HepG2 (cell line): Measurements from ENCODE around the gene OVCH2. TPM values are rescaled to one million over a fixed set of nuclear protein-coding genes. Genes with fewer than 3 reads are reported as not detected.
A peak's percentile ranks its signal among the peaks of the same experiment; 100 is the strongest.

ENCODE experiments used
- AGO2 ChIP-seq: fragments of 200-400 bp; formaldehyde crosslinking; optimal IDR thresholded peaks from 2 replicates; pipeline ENCODE3; 2017; ENCODE audit warnings: mild to moderate bottlenecking, low read depth, low read length, moderate library complexity
- DMAP1 ChIP-seq: IDR thresholded peaks from 2 replicates; pipeline ENCODE4 v1.6.1; 2016
- ESRRA ChIP-seq: sonication (generic); formaldehyde crosslinking; IDR thresholded peaks from 2 replicates; pipeline ENCODE4 v1.5.1; 2020; ENCODE audit warnings: mild to moderate bottlenecking, low read depth, missing genetic modification reagents
- HDAC2 ChIP-seq: sonication (generic); formaldehyde crosslinking; IDR thresholded peaks from 2 replicates; pipeline ENCODE4 v1.4.0; 2020; ENCODE audit warnings: missing genetic modification reagents
- NCOR1 ChIP-seq: fragments of 200-600 bp; sonication (generic); IDR thresholded peaks from 2 replicates; pipeline ENCODE4 v1.7.0; 2017; ENCODE audit warnings: antibody characterized with exemption, low read length, borderline replicate concordance
- PCBP2 ChIP-seq: fragments of 200-400 bp; formaldehyde crosslinking; optimal IDR thresholded peaks from 2 replicates; pipeline ENCODE3; 2018; ENCODE audit warnings: low read length, low read depth; ENCODE audit not compliant: poor library complexity, severe bottlenecking
- PTBP1 ChIP-seq: fragments of 200-400 bp; formaldehyde crosslinking; IDR thresholded peaks from 2 replicates; pipeline ENCODE4 v1.6.1; 2018; ENCODE audit warnings: low read length, low read depth; ENCODE audit not compliant: poor library complexity, severe bottlenecking
- RFXANK ChIP-seq: IDR thresholded peaks from 2 replicates; pipeline ENCODE4 v1.6.1; 2016
- SALL1 ChIP-seq: sonication (generic); formaldehyde crosslinking; IDR thresholded peaks from 2 replicates; pipeline ENCODE4 v1.8.0; 2022; ENCODE audit warnings: mild to moderate bottlenecking, missing genetic modification reagents
- TBX2 ChIP-seq: sonication (generic); formaldehyde crosslinking; IDR thresholded peaks from 2 replicates; pipeline ENCODE4 v1.5.0; 2020; ENCODE audit warnings: missing genetic modification reagents, mild to moderate bottlenecking, borderline replicate concordance
- TSC22D2 ChIP-seq: sonication (generic); formaldehyde crosslinking; IDR thresholded peaks from 2 replicates; pipeline ENCODE4 v1.5.1; 2020; ENCODE audit warnings: missing genetic modification reagents, mild to moderate bottlenecking, borderline replicate concordance
- ZFP90 ChIP-seq: sonication (generic); formaldehyde crosslinking; IDR thresholded peaks from 2 replicates; pipeline ENCODE4 v1.8.0; 2022; ENCODE audit warnings: missing genetic modification reagents, mild to moderate bottlenecking, inconsistent platforms, borderline replicate concordance
- ZNF263 ChIP-seq: sonication (generic); formaldehyde crosslinking; IDR thresholded peaks from 2 replicates; pipeline ENCODE4 v1.4.0; 2020; ENCODE audit warnings: missing genetic modification reagents
- ZNF282 ChIP-seq: fragments of 450-650 bp; IDR thresholded peaks from 2 replicates; pipeline ENCODE4 v1.6.1; 2018; ENCODE audit not compliant: partially characterized antibody
- polyA plus RNA-seq, 8 experiments: library from polyadenylated mRNA; depleted of rRNA in 3 of 8; stranded (reverse) in 7 of 8; unstranded in 1 of 8; fragments of >200 nt; fragmentation: Illumina TruSeq in 4 of 8; extraction: Trizol in 4 of 8; gene quantifications; 2 replicates each; pipeline versions ENCODE4 v1.2.1 to v1.2.3, GENCODE V29; 2011 to 2016; ENCODE audit warnings: low read depth in 4 of 8, missing spikeins in 1 of 8, mixed read lengths in 1 of 8; ENCODE audit not compliant: insufficient read depth in 1 of 8
- total RNA-seq, 5 experiments: library from RNA; depleted of rRNA; stranded (reverse); fragments of >200 nt; fragmentation: Illumina TruSeq; extraction: Trizol; gene quantifications; 2 replicates each; pipeline ENCODE4 v1.2.3, GENCODE V29; 2016; ENCODE audit warnings: low read depth in 1 of 5
- TF ChIP-seq, protein P1 (sequence below): sonication (generic); IDR thresholded peaks from 2 replicates; pipeline ENCODE4 v1.6.1; 2016; ENCODE audit warnings: low read depth, borderline replicate concordance
- TF ChIP-seq, protein P2 (sequence below): sonication (generic); formaldehyde crosslinking; IDR thresholded peaks from 2 replicates; pipeline ENCODE4 v1.8.1; 2022; ENCODE audit warnings: low read depth, mild to moderate bottlenecking, missing genetic modification reagents
- TF ChIP-seq, protein P3 (sequence below): sonication (generic); formaldehyde crosslinking; IDR thresholded peaks from 2 replicates; pipeline ENCODE4 v1.4.0; 2020; ENCODE audit warnings: mild to moderate bottlenecking, missing genetic modification reagents

OVCH2 gene
- total and polyA plus RNA-seq, 2 of the 13 experiments (the other 11 are each of a cell fraction or from before 2014, with no cell fraction given) = not detected

DNA sequence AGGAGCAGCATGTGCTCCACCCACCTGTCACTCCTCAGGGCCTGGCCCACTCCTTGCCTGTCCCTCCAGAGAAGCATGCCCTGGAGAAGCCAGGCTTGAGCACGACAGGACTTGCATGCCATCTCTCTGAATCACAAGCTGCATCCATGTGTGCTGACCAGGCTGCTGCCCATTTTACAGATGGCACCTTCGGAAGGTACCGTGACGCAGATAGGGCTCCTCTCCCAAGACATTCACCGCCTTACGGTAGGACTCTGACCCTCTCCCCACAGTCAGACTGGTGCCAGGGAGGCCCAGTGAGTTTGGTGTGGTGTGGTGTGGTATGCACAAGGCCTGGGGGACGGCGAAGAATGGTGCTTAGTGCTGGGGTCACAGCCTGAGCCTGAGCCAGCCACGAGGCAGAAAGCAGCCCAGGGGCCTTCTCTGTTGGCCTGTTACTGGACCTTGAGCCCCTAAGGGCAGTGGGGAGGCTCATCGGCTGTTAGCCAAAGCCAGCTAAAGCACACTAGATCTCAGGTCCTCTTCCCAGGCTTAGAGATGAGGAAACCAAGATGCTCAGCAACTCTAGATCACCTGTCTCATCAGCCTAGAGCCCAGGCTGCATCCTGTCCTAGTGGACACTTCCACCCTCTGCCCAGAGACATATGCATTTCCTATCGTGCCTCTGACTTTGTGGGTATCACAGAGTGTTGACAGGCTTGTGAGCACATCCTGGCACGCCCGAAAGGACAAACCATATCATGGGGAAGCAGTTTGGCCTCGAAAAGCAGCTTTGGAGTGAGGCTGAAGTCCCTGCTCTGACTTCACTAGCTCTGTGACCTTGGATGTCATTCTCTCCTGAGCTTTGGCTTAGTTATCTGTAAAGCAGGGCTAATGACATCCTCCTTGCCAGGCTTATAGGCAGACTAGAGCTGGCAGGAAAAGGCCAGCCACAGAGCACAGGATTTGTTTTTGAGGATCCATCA is 50.7 kb downstream of the OVCH2 start (continued):
- TF ChIP-seq ZFP90 (CRISPR knock-in tag) (0 out of 2 replicates have a peak, but pooled peaks have one; percentile 24), ZNF263 (0 out of 2 replicates have a peak, but pooled peaks have one; percentile 7), SALL1 (CRISPR knock-in tag) (peak; percentile 49), PCBP2 (no peak), NCOR1 (no peak), PTBP1 (no peak), RFXANK (CRISPR knock-in tag) (no peak), AGO2 (peak; percentile 53), HDAC2 (0 out of 2 replicates have a peak, but pooled peaks have one; percentile 12), ZNF282 (no peak), TSC22D2 (CRISPR knock-in tag) (no peak), TBX2 (0 out of 2 replicates have a peak, but pooled peaks have one; percentile 8), DMAP1 (CRISPR knock-in tag) (no peak), ESRRA (peak; percentile 66)
- TF ChIP-seq, protein P1, sequence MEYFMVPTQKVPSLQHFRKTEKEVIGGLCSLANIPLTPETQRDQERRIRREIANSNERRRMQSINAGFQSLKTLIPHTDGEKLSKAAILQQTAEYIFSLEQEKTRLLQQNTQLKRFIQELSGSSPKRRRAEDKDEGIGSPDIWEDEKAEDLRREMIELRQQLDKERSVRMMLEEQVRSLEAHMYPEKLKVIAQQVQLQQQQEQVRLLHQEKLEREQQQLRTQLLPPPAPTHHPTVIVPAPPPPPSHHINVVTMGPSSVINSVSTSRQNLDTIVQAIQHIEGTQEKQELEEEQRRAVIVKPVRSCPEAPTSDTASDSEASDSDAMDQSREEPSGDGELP = no peak
- TF ChIP-seq, protein P2, sequence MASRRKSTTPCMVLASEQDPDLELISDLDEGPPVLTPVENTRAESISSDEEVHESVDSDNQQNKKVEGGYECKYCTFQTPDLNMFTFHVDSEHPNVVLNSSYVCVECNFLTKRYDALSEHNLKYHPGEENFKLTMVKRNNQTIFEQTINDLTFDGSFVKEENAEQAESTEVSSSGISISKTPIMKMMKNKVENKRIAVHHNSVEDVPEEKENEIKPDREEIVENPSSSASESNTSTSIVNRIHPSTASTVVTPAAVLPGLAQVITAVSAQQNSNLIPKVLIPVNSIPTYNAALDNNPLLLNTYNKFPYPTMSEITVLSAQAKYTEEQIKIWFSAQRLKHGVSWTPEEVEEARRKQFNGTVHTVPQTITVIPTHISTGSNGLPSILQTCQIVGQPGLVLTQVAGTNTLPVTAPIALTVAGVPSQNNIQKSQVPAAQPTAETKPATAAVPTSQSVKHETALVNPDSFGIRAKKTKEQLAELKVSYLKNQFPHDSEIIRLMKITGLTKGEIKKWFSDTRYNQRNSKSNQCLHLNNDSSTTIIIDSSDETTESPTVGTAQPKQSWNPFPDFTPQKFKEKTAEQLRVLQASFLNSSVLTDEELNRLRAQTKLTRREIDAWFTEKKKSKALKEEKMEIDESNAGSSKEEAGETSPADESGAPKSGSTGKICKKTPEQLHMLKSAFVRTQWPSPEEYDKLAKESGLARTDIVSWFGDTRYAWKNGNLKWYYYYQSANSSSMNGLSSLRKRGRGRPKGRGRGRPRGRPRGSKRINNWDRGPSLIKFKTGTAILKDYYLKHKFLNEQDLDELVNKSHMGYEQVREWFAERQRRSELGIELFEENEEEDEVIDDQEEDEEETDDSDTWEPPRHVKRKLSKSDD (CRISPR knock-in tag) = 0 out of 2 replicates have a peak, but pooled peaks have one; percentile 49
- TF ChIP-seq, protein P3, sequence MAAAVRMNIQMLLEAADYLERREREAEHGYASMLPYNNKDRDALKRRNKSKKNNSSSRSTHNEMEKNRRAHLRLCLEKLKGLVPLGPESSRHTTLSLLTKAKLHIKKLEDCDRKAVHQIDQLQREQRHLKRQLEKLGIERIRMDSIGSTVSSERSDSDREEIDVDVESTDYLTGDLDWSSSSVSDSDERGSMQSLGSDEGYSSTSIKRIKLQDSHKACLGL (CRISPR knock-in tag) = no peak
